DMS53 treated with DMSO at 0.1 percent for 48 hours (cell line): ENCODE results near the gene HOXC4.
"Not testable (repeated sequence)": the region's sequence is repeated elsewhere in the genome, so short reads cannot be mapped to it uniquely, and the experiment has no call there.

Experiments used
- DNase-seq: peaks from one replicate; lab custom pipeline; 2025; ENCODE audit not compliant: unreplicated experiment; lab: John Stamatoyannopoulos, UW

Gene HOXC4

DNA sequence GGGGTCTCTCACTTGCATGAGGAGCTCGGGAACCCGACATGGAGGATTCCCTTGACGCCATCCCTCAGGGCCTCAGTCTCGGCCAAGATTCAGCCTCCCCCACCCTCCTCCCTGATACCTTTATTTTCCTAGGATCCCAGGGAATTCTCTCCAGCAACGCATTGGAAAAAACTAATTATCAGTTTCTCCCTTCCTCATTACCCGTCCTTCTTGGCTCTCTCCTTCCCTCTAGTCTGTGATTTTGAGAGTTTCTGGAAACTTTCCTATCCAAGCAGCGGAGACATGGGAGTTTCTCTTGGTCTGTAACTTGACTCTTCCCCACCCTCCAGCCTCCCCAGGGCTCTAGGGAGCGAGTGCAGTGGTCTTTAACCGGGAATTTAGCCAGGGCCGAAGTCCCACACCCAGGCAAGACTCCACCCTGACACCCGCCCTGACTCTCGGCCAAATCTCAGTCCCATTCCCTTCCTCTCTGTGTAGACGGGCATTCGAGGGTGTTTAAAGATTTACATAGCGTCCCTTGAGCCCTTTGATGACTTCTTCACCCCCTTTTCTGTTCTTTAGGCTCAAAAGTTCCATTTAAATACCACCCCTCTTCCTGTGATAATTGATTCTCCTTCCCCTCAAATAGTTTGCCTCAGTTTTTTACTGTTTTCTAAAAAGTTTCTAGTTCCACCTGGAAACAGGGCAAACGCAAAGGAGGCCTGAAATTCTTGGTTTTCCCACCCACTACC lies 14.1 kb upstream of the HOXC4 start:
- DNase-seq = no peak

DNA sequence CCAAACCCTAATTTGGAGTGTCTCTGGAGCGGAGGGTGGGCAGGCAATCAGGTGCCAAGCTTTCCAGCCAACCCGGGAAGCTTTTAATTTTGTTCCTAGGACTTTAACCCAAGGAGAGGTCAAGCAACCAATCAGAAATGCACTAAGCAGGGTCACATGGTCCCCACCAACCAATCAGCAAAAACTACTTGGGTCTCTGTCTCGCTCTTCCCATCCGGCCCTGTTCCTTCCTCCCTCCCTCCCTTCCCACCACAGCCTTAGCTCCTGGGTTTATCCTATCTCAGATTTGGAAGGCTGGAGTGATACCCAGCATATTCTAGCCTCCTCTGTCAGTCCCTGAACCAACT lies 13.5 kb upstream of the HOXC4 start:
- no peak for DNase-seq

DNA sequence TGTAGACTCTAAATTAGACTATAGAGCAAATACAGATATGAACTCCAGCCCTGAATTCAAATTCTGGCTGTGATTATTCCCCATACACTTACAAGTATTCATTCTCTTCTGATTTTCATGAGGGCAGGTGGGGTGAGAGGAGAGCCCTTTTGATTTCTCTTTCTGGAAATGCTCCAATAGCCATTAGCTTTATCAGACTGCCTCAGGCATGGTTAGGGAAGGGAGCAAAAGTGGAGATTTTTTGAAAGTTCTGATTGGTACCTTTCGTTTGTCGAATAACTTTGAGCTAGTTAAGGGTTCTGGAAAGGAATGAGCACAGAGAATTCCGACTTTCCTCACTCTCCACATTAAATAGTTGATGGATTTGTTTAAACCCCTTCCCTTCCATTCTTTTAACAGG lies 13.0 kb upstream of the HOXC4 start:
- DNase-seq = no peak

DNA sequence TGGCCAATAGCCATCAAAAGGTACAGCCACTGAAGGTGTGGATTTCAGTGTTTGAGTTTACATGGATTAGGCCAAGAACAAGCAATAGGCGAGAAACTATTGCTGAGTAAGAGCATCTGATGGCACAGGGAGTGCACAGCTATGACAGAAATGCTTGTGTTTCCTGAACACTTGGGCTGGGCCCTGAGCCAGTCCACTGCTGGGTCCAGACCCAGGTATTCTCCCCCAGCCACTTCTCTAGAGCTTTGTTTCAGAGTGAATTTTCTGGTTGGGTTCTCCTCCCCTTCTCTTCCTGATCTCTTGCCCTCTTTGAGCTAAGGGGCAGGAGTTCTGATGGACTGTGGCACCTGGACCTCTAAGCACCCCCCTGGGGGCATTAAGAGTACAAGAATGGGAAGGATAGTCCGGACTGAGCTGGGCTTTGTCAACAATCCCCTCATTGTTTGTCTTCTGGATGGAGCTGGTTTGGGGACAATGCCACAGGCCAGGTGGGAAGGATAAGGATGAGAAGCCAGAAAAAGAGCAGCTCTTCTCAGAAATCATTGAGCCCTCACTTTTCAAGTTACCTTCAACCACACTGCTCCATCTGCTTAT lies 12.4 kb upstream of the HOXC4 start:
- DNase-seq = no peak

GRCh38 chr12:54042033-54042432 lies 11.6 kb upstream of the HOXC4 start:
- DNase-seq = not testable (repeated sequence)

- DNase-seq = no peak
These were observed 10.4 kb upstream of the HOXC4 start for GRCh38 chr12:54042970-54043853.

DNA sequence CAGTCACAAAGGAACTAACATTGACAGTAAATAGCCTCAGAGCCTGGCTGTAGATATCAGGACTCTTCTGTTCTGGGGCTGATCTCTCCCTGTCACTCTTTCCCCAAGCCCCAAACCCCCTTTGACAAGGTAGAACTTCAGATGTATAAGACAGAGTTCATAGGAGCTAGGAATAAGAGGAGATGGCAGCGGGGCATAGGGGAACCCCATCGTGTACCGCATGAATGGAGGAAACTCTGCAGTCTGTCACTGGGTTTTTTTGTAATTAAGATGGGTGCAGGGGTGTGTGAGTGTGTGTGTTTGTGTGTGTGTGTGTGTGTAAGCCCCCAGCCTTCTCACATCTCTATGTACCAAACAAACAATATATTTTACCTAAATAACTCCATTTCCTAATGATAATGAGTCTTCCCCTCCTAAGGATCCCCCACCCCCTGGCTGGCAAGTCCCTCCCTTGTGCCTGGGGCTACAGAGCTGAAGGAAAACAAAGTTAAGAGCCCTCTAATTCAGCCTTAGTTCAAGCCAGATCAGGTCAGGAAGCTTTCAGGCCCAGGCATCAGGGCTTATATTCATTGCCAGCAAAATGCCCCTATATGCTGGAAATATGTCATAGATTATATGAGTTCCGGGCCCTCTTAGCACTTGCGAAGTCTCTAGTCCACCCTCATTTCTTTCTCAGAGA lies 9.1 kb upstream of the HOXC4 start:
- DNase-seq = no peak

- DNase-seq = no peak
These were observed 8.2 kb upstream of the HOXC4 start for GRCh38 chr12:54045401-54045800.

GRCh38 chr12:54045868-54046521 lies 7.6 kb upstream of the HOXC4 start:
- no peak for DNase-seq

- no peak for DNase-seq
These were observed 6.9 kb upstream of the HOXC4 start for GRCh38 chr12:54046809-54047159.

DNA sequence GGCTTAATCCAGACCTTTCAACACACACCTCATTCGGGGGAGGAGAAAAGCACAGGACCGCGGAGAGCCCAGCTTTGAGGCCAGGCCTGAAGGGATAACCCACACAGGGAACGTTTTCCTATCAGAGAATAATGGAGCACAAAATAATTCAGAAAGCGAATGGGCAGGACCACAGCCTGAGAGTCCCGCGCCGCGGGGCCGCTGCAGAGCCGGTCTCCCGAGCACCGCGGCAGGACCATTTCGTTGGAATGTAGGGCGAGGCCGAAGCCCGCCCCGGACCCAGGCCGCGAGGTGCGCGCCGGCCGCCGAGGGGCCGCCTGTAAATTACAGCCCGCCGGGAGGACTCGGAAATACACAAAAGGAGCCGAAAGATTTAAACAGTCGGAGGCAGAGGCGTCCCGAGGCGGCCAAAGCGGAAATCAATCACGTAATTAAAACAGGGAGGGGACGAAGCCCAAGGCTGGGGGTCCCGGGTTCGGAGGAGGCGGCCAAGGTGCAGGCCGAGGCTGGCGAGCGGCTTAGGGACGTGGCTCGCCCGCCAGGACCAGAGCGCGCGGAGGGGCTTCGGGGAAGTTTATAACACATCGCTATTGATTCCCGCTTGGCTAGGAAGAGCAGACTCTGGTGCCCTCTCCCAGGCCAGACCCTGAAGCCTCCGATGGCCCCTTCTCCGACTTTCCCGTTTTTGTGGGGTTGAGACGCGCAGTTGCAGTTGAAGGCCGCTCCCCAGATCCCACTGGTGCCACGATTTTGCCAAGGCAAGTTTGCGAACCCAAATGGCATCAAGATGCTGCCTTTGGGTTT lies 6.3 kb upstream of the HOXC4 start:
- DNase-seq = no peak

DNA sequence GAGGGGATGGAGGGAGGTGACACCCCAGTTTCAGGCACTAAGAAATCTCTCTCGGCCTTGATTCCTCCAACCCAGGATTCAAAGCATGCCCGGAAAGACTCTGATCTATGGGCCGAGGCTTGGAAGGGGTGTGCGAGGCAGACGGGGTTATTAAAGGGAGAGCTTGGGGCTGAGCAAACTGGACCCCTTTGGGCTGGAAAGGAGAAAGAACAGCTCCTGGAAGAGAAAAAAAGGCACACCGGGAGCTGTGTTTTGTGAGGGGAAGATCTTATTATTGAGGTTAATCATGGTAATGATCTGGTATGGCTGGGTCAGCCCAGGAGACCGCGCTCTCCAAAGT lies 5.7 kb upstream of the HOXC4 start:
- DNase-seq = no peak

DNA sequence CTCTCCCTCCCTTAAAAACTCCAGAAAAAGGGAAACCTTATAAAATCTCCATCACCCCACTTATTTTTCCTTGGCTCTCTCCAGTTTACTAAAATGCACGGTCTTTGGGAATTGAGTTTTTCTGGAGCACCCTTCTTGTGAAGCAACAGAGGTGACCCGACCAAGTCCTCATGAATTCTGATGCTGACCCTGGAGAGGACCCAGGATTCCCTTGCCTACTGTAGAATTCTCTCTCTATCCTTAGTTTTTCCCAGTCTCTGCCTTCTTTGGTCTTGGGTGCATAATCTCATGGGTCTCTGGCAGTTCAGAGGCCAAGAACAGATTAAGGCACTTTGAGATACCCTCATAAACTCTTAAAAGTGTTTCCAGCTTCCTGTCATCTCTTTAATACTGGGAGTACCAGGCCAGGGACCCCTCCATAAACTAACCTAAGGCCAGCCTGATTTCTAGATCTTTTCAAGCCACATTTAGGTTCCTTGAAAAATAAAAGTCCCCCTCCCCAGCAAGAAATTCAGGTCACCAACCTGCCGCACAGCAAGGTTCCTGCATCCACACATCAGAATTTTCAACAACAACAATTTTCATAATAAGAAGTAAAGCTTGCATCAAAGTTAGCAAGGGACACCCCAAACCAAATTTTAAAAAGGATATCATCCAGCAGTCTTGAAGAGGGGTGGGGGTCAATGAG lies 5.1 kb upstream of the HOXC4 start:
- DNase-seq = no peak

DNA sequence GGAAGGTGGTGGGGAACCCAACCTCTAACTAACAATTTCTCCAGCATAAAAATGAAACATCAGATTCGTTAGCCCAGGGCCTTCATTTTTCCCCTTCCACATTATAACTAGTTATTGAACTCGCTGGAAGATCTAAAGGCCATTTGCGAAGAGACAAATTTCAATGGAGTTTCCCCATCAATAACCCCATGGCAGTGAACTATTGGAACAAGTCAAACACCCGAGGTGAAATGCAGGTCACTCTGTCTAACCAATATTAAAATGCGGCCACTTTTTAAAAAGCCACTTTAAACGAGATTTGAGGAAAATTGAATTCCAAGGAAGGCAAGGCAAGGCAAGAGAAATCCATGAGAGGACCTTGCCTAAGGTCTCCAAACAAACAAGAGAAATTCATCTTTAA lies 4.5 kb upstream of the HOXC4 start:
- no peak for DNase-seq

GRCh38 chr12:54050482-54050810 lies 3.2 kb upstream of the HOXC4 start:
- no peak for DNase-seq

- no peak for DNase-seq
These were observed 2.4 kb upstream of the HOXC4 start for GRCh38 chr12:54051026-54051842.

- no peak for DNase-seq
These were observed 1.7 kb upstream of the HOXC4 start for GRCh38 chr12:54051874-54052437.

- no peak for DNase-seq
These were observed 1.1 kb upstream of the HOXC4 start for GRCh38 chr12:54052438-54053002.
